Mesenteric fat pad (tissue), 1 donor: Measurements from ENCODE around the gene DSCAM. TPM values are rescaled to one million over a fixed set of nuclear protein-coding genes. Genes with fewer than 3 reads are reported as not detected.
"Not testable (repeated sequence)": the region's sequence is repeated elsewhere in the genome, so short reads cannot be mapped to it uniquely, and the experiment has no call there.

Source experiments
- DNase-seq: peaks from one replicate; pipeline ENCODE4 v3.0.0-alpha.2; 2020; ENCODE audit warnings: low spot score
- total RNA-seq: library from RNA; stranded (reverse); fragmentation: NEBNext Ultra II Directional; extraction: Animal tissue kit (Norgen Biotek cat#: 25700); gene quantifications from one replicate; pipeline ENCODE4 v1.2.1, GENCODE V29; 2021
- donor health status: DM: yes; HTN: yes; CAD: no.

Gene DSCAM
- total RNA-seq, 1 donor from 2014 or later = not detected

- no peak for DNase-seq
Observed at GRCh38 chr21:40269239-40269638, 577.7 kb downstream of the DSCAM start.

GRCh38 chr21:40258456-40258855 lies 588.5 kb downstream of the DSCAM start:
- not testable (repeated sequence) for DNase-seq

- no peak for DNase-seq
Observed at GRCh38 chr21:40257342-40257741, 589.6 kb downstream of the DSCAM start.

- no peak for DNase-seq
Observed at GRCh38 chr21:40255518-40256444, 591.2 kb downstream of the DSCAM start.

GRCh38 chr21:40254540-40255465 lies 592.2 kb downstream of the DSCAM start:
- no peak for DNase-seq

GRCh38 chr21:40253112-40253511 lies 593.8 kb downstream of the DSCAM start:
- DNase-seq = no peak

GRCh38 chr21:40250514-40251294 lies 596.3 kb downstream of the DSCAM start:
- DNase-seq = no peak

GRCh38 chr21:40244981-40245380 lies 602.0 kb downstream of the DSCAM start:
- DNase-seq = no peak

GRCh38 chr21:40243685-40244084 lies 603.3 kb downstream of the DSCAM start:
- no peak for DNase-seq

- no peak for DNase-seq
Observed at GRCh38 chr21:40242586-40243265, 604.2 kb downstream of the DSCAM start.

GRCh38 chr21:40235528-40235927 lies 611.4 kb downstream of the DSCAM start:
- no peak for DNase-seq

- no peak for DNase-seq
Observed at GRCh38 chr21:40231979-40232378, 615.0 kb downstream of the DSCAM start.

GRCh38 chr21:40227096-40227495 lies 619.9 kb downstream of the DSCAM start:
- no peak for DNase-seq

- no peak for DNase-seq
Observed at GRCh38 chr21:40215941-40216340, 631.0 kb downstream of the DSCAM start.

- no peak for DNase-seq
Observed at GRCh38 chr21:40210251-40210650, 636.7 kb downstream of the DSCAM start.

GRCh38 chr21:40208948-40209345 lies 638.0 kb downstream of the DSCAM start:
- no peak for DNase-seq

GRCh38 chr21:40208206-40208947 lies 638.6 kb downstream of the DSCAM start:
- no peak for DNase-seq

GRCh38 chr21:40200946-40201345 lies 646.0 kb downstream of the DSCAM start:
- no peak for DNase-seq

- DNase-seq = no peak
Observed at GRCh38 chr21:40200126-40200525, 646.8 kb downstream of the DSCAM start.
